ENCODE results near the gene HHATL. TPM values are rescaled to one million over a fixed set of nuclear protein-coding genes. Genes with fewer than 3 reads are reported as not detected.

Gene HHATL
- total and polyA plus RNA-seq, 10 of the 15 experiments (the other 5 are each of a cell fraction or from before 2014, with no cell fraction given) = not detected

DNA sequence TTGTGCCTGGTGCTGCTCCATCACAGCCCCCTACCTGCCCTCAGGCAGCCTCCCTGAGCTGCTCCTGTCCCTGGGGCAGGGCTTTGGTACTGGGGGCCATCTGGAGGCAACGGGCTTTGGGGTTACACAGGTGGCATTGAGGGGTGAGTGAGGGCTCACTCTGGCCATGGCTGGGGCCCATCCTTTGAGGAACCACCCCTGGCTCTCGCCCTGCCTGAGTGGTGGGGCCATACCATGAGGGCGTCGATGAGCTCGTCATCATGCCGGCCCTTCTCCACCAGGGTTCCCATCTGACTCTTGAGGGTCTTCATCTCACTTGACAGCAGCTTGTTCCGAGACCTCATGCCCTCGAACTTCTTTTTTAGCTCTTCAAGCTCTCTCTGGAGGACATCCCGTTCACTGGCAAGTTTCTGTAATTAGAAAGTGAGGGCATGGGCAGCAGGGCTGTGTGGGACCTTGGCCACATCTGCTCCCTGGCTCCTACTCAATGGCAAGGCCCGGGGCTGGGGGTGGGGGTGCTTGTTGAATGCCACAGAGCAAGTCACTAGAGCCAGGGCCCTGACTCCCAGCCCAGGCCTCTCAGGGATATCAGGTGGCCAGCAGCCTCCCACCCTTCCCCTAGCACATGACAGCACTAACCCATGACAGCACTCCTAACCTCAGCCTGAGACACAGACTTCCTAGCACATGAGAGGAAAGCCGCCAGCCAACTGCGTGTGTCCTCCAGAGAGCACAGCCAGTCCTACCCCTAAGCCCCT lies 37.0 kb upstream of the HHATL start:
- no peaks in the 10 kb centered on the region for H4K20me1 ChIP-seq (ENCODE audit: control insufficient read depth, insufficient read depth)
- no peak overlapping the region for H3K9ac ChIP-seq (ENCODE audit: control insufficient read depth, insufficient read depth, low read length)
- in situ Hi-C loops (cut with MboI) = loop anchor here (10.0 kb wide), 1 partner anchor 165 kb away; no protein-coding TSS in a partner anchor
- intact Hi-C loops (cut with micrococcal nuclease; ENCODE audit: unreplicated experiment) = loop anchor here (5.0 to 10.0 kb wide), 3 partner anchors 87 to 195 kb away; partner anchors contain the start of gene ZBTB47
- no peaks in the 10 kb centered on the region for H3K4me1 ChIP-seq (ENCODE audit: control insufficient read depth, insufficient read depth, low read length)
- no peak overlapping the region for H2AFZ ChIP-seq (ENCODE audit: control insufficient read depth, low read depth, low read length)
- H3K4me2 ChIP-seq (ENCODE audit: control insufficient read depth, insufficient read depth) = no peak overlapping the region
- no TSS peak for BruUV-seq (replicated peaks)
- TF ChIP-seq TAF1 (IDR thresholded peaks at IDR 0.05; ENCODE audit: borderline replicate concordance, low read depth, low read length) = no peak
- TF ChIP-seq, protein P1, sequence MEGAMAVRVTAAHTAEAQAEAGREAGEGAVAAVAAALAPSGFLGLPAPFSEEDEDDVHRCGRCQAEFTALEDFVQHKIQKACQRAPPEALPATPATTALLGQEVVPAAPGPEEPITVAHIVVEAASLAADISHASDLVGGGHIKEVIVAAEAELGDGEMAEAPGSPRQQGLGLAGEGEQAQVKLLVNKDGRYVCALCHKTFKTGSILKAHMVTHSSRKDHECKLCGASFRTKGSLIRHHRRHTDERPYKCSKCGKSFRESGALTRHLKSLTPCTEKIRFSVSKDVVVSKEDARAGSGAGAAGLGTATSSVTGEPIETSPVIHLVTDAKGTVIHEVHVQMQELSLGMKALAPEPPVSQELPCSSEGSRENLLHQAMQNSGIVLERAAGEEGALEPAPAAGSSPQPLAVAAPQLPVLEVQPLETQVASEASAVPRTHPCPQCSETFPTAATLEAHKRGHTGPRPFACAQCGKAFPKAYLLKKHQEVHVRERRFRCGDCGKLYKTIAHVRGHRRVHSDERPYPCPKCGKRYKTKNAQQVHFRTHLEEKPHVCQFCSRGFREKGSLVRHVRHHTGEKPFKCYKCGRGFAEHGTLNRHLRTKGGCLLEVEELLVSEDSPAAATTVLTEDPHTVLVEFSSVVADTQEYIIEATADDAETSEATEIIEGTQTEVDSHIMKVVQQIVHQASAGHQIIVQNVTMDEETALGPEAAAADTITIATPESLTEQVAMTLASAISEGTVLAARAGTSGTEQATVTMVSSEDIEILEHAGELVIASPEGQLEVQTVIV (IDR thresholded peaks at IDR 0.05; ENCODE audit: borderline replicate concordance, partially characterized antibody) = no peak
- TF ChIP-seq, protein P2, sequence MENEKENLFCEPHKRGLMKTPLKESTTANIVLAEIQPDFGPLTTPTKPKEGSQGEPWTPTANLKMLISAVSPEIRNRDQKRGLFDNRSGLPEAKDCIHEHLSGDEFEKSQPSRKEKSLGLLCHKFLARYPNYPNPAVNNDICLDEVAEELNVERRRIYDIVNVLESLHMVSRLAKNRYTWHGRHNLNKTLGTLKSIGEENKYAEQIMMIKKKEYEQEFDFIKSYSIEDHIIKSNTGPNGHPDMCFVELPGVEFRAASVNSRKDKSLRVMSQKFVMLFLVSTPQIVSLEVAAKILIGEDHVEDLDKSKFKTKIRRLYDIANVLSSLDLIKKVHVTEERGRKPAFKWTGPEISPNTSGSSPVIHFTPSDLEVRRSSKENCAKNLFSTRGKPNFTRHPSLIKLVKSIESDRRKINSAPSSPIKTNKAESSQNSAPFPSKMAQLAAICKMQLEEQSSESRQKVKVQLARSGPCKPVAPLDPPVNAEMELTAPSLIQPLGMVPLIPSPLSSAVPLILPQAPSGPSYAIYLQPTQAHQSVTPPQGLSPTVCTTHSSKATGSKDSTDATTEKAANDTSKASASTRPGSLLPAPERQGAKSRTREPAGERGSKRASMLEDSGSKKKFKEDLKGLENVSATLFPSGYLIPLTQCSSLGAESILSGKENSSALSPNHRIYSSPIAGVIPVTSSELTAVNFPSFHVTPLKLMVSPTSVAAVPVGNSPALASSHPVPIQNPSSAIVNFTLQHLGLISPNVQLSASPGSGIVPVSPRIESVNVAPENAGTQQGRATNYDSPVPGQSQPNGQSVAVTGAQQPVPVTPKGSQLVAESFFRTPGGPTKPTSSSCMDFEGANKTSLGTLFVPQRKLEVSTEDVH (IDR thresholded peaks at IDR 0.05; ENCODE audit: low read depth, partially characterized antibody) = no peak
- TF ChIP-seq GABPA (IDR thresholded peaks at IDR 0.05; ENCODE audit: low read depth) = no peak
- no peak for TF ChIP-seq MYC (IDR thresholded peaks at IDR 0.05; ENCODE audit: insufficient read depth, insufficient read length, insufficient replicate concordance, low read length, severe bottlenecking)
- no peak for TF ChIP-seq RB1 (IDR thresholded peaks at IDR 0.05; ENCODE audit: borderline replicate concordance)
- TF ChIP-seq RBBP5 (conservative IDR thresholded peaks at IDR 0.05) = no peak
- no peak for TF ChIP-seq POLR2AphosphoS2 (IDR thresholded peaks at IDR 0.05; ENCODE audit: low read depth, low read length)
- TF ChIP-seq NBN (IDR thresholded peaks at IDR 0.05) = no peak
- TF ChIP-seq CHD4 (IDR thresholded peaks at IDR 0.05) = no peak
- no peak for TF ChIP-seq NFYB (IDR thresholded peaks at IDR 0.05; ENCODE audit: insufficient read depth, low read depth, low read length)
- no peak for TF ChIP-seq NR2C1 (IDR thresholded peaks at IDR 0.05)
- TF ChIP-seq SIX5 (IDR thresholded peaks at IDR 0.05; ENCODE audit: low read depth, low read length, severe bottlenecking) = no peak
- no peak for TF ChIP-seq BMI1 (IDR thresholded peaks at IDR 0.05; ENCODE audit: borderline replicate concordance)
- ChIA-PET SMC1A (ENCODE audit: uncharacterized antibody, unreplicated experiment) (no interaction called here), POLR2A (no interaction called here), CTCF (interaction anchor here (0.9 kb wide), 1 partner anchor 18 kb away, joined by 3 read pairs; no protein-coding TSS in a partner anchor), RAD21 (ENCODE audit: unreplicated experiment) (no interaction called here)
- H3K27ac ChIP-seq (ENCODE audit: control insufficient read depth, insufficient read depth) = no peak overlapping the region
- H3K27me3 ChIP-seq (replicated peaks in 1 of 2; ENCODE audit: control insufficient read depth in 2 of 2, insufficient read depth in 2 of 2, low read length in 1 of 2) = no peaks in the 10 kb centered on the region
- FAIRE-seq = no peak
- DNase-seq (ENCODE audit: low read depth, low spot score) = no peak
- WGBS (ENCODE audit: insufficient coverage, insufficient replicate concordance, low lambda C conversion rate, missing lambda C conversion rate) = 36% methylated on average over 12 of the region's 12 CpGs
- no peak for ATAC-seq
- H3K4me3 ChIP-seq = no peak overlapping the region
- no peaks in the 10 kb centered on the region for H3K36me3 ChIP-seq (ENCODE audit: control insufficient read depth in 2 of 2, insufficient read depth in 2 of 2, low read length in 1 of 2)
- H3K79me2 ChIP-seq (ENCODE audit: control insufficient read depth, insufficient read depth, low read length) = no peaks in the 10 kb centered on the region
- no peaks in the 10 kb centered on the region for H3K9me3 ChIP-seq (replicated peaks; ENCODE audit: control insufficient read depth, insufficient read depth, low read length)
